ENCODE results near the gene MARVELD2. TPM values are rescaled to one million over a fixed set of nuclear protein-coding genes. Genes with fewer than 3 reads are reported as not detected.
"Not testable (repeated sequence)": the region's sequence is repeated elsewhere in the genome, so short reads cannot be mapped to it uniquely, and the experiment has no call there.

MARVELD2 gene
- total and polyA plus RNA-seq, 7 donors: 0.03 to 0.25 (median 0.11) TPM; not detected in 1

GRCh38 chr5:69454460-69455249, 39.7 kb downstream of the MARVELD2 start:
- 62 to 70% (median 68%) methylated on average over 8 of the region's 8 CpGs for WGBS, 3 donors

DNA sequence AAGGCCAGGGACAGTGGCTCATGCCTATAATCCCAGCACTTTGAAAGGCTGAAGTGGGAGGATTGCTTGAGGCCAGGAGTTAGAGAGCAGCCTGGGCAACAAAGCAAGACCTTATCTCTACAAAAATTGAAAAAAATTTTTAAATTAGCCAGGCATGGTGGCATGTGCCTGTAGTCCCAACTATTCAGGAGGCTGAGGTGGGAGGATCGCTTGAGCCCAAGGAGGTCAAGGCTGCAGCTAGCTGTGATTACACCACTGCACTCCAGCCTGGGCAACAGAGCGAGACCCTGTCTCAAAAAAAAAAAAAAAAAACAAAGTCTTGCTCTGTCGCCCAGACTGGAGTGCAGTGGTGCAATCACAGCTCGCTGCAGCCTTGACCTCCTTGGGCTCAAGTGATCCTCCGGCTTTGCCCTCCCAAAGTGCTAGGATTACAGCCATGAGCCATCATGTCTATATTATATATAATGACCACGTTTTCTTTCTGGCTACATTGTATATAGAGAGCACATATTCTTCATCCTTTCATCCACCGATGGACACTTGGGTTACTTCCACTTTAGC, 40.6 kb downstream of the MARVELD2 start:
- H3K9me3 ChIP-seq; intact Hi-C loops (cut with DNase I); ATAC-seq; DNase-seq; H3K4me1 ChIP-seq; H3K27ac ChIP-seq; H3K4me3 ChIP-seq; H3K27me3 ChIP-seq (ENCODE audit: insufficient read depth in 3 of 3, low read length in 2 of 3); H3K36me3 ChIP-seq (ENCODE audit: insufficient read depth in 1 of 2, low read depth in 1 of 2): not testable (repeated sequence)
- WGBS, 3 donors: 87% methylated on average over 7 of the region's 7 CpGs

More at GRCh38 chr5:69454460-69455249, 39.7 kb downstream of the MARVELD2 start:
- H3K9me3 ChIP-seq: no peaks in the 10 kb centered on the region
- no peaks in the 10 kb centered on the region for H3K27me3 ChIP-seq (ENCODE audit: insufficient read depth in 3 of 3, low read length in 2 of 3)
- H3K36me3 ChIP-seq (ENCODE audit: insufficient read depth in 1 of 2, low read depth in 1 of 2): no peaks in the 10 kb centered on the region
- TF ChIP-seq CTCF (IDR thresholded peaks at IDR 0.05): no peak
- H3K4me3 ChIP-seq: no peak overlapping the region
- no peak for DNase-seq
- intact Hi-C loops (cut with DNase I): no loop called here
- no peak for ATAC-seq
- no peaks in the 10 kb centered on the region for H3K4me1 ChIP-seq
- no peak overlapping the region for H3K27ac ChIP-seq

GRCh38 chr5:69462170-69462569, 47.3 kb downstream of the MARVELD2 start:
- ATAC-seq (no peak), DNase-seq (no peak)
- Histone ChIP-seq H3K27me3 (ENCODE audit: insufficient read depth in 3 of 3, low read length in 2 of 3) (no peaks in the 10 kb centered on the region), H3K36me3 (ENCODE audit: insufficient read depth in 1 of 2, low read depth in 1 of 2) (no peaks in the 10 kb centered on the region), H3K9me3 (no peaks in the 10 kb centered on the region), H3K27ac (no peak overlapping the region), H3K4me1 (no peaks in the 10 kb centered on the region), H3K4me3 (no peak overlapping the region)
- intact Hi-C loops (cut with DNase I): no loop called here
- TF ChIP-seq CTCF (IDR thresholded peaks at IDR 0.05): no peak
- 95 to 100% (median 97%) methylated on average over 1 of the region's 1 CpG for WGBS, 3 donors

- H3K4me1 ChIP-seq; ATAC-seq; H3K4me3 ChIP-seq; DNase-seq; H3K9me3 ChIP-seq; intact Hi-C loops (cut with DNase I); H3K27me3 ChIP-seq (ENCODE audit: insufficient read depth in 3 of 3, low read length in 2 of 3); H3K36me3 ChIP-seq (ENCODE audit: insufficient read depth in 1 of 2, low read depth in 1 of 2); H3K27ac ChIP-seq: not testable (repeated sequence)
- 75 to 89% (median 81%) methylated on average over 3 of the region's 3 CpGs for WGBS, 3 donors
Measured at GRCh38 chr5:69466375-69466774, 51.5 kb downstream of the MARVELD2 start.

GRCh38 chr5:69467442-69468225, 52.7 kb downstream of the MARVELD2 start:
- no peak overlapping the region for H3K4me3 ChIP-seq
- H3K9me3 ChIP-seq: no peaks in the 10 kb centered on the region
- no peaks in the 10 kb centered on the region for H3K36me3 ChIP-seq (ENCODE audit: insufficient read depth in 1 of 2, low read depth in 1 of 2)
- ATAC-seq (no peak), DNase-seq (no peak)
- H3K27me3 ChIP-seq (ENCODE audit: insufficient read depth in 3 of 3, low read length in 2 of 3): no peaks in the 10 kb centered on the region
- 83 to 87% (median 86%) methylated on average over 8 of the region's 8 CpGs for WGBS, 3 donors
- no peaks in the 10 kb centered on the region for H3K4me1 ChIP-seq
- intact Hi-C loops (cut with DNase I): no loop called here
- H3K27ac ChIP-seq: no peak overlapping the region
- TF ChIP-seq CTCF (IDR thresholded peaks at IDR 0.05): no peak
